Right forelimb (tissue), 1 donor: ENCODE results near the gene NT5DC4.

Experiments
- DNase-seq: peaks from one replicate; pipeline ENCODE4 v3.0.0-alpha.2; 2018

The NT5DC4 gene

DNA sequence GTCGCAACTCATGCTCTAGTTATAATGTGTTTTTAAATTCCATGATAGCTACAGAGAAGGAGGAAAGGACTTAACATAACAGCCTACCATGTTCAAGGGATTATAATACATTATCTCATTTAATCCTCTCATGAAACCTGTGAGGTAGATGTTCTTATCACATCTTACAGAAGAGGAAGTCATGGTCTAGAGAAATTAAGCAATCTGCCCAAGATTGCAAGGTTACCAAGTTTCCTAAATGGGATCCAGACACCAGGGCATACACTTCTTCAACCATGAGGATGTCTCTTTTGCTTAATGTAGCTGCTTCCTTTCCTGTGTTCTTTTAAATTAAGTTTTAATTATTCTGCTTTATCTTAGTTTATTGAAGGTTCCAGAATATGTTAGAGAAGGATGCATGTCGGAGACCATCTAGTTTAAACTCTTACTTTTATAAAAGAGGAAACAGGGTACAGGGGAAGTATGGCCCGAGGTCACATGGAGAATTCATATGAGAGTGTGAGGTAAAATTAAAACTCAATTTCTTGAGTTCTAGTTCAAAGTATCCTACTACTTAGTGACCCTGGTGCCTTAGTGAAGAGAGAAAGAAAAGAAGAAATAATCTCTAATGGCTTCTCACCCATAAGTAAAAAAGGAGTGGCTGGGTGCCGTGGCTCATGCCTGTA lies 67.0 kb downstream of the NT5DC4 start:
- no peak for DNase-seq

- no peak for DNase-seq
These were observed 67.8 kb downstream of the NT5DC4 start for GRCh38 chr2:112788653-112789052.
